HG02798 (cell line): Measurements from ENCODE around the gene OR1F1.

ENCODE experiments used
- ATAC-seq: cut with Tn5 transposase; IDR thresholded peaks from one replicate; pipeline ENCODE4 v1.9.1; 2021; ENCODE audit warnings: mild to moderate bottlenecking; ENCODE audit not compliant: unreplicated experiment, poor library complexity

OR1F1 gene

GRCh38 chr16:3243882-3244281, 55.9 kb downstream of the OR1F1 start:
- ATAC-seq: no peak

GRCh38 chr16:3246002-3246401, 58.0 kb downstream of the OR1F1 start:
- no peak for ATAC-seq

- no peak for ATAC-seq
Observed at GRCh38 chr16:3246876-3247275, 58.9 kb downstream of the OR1F1 start.

- ATAC-seq: no peak
Observed at GRCh38 chr16:3248596-3248995, 60.6 kb downstream of the OR1F1 start.

- ATAC-seq: no peak
Observed at GRCh38 chr16:3249020-3249419, 61.0 kb downstream of the OR1F1 start.

GRCh38 chr16:3249451-3249850, 61.4 kb downstream of the OR1F1 start:
- ATAC-seq: no peak

- ATAC-seq: no peak
Observed at GRCh38 chr16:3252967-3253366, 65.0 kb downstream of the OR1F1 start.

- no peak for ATAC-seq
Observed at GRCh38 chr16:3254309-3254708, 66.3 kb downstream of the OR1F1 start.
